Ramos (cell line): ENCODE measurements around the gene BCAP29.

Source experiments
- in situ Hi-C: fragments of 300-500 bp; cut with MboI; formaldehyde crosslinking; loops from one replicate; pipeline ENCODE4 v1.14.3; 2022; ENCODE audit warnings: low sequenced_read_pairs; ENCODE audit not compliant: unreplicated experiment

The BCAP29 gene

DNA sequence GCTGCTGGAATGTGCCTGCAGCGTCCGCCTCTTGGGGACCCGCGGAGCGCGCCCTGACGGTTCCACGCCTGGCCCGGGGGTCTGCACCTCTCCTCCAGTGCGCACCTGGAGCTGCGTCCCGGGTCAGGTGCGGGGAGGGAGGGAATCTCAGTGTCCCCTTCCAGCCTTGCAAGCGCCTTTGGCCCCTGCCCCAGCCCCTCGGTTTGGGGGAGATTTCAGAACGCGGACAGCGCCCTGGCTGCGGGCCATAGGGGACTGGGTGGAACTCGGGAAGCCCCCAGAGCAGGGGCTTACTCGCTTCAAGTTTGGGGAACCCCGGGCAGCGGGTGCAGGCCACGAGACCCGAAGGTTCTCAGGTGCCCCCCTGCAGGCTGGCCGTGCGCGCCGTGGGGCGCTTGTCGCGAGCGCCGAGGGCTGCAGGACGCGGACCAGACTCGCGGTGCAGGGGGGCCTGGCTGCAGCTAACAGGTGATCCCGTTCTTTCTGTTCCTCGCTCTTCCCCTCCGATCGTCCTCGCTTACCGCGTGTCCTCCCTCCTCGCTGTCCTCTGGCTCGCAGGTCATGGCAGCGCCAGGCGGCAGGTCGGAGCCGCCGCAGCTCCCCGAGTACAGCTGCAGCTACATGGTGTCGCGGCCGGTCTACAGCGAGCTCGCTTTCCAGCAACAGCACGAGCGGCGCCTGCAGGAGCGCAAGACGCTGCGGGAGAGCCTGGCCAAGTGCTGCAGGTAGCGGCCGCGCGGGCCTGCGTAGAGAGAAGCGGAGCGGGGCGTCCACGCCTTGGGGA is 81.2 kb downstream of the BCAP29 start:
- in situ Hi-C loops: no loop called here

DNA sequence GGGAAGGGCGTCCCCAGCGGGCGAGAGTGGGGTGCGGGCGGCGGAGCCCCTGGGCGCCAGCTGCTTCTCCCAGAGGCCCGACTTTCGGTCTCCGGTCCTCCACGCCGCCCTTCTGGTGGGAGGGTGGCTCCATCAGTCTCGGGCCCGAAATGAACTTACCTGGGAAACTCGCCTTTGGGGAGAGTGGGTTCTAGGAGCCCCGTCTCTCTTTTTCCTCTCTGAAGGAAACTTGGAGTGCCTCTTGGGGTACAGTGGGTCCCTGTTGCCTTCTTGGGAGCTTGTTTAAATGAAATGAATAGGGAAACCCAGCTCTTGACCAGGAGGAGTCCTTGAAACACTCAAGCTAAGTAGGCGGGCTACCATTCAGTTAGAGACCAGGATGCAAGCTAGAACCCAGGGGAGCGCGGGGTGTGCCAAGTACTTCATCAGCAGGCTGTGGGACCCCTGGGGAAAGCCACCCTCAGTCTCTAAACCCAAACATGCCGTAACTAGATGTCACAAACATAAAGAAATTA is 81.9 kb downstream of the BCAP29 start:
- in situ Hi-C loops: no loop called here

- in situ Hi-C loops: no loop called here
Observed at GRCh38 chr7:107663196-107663595, 83.2 kb downstream of the BCAP29 start.

GRCh38 chr7:107666790-107667189 is 86.7 kb downstream of the BCAP29 start:
- in situ Hi-C loops: no loop called here

DNA sequence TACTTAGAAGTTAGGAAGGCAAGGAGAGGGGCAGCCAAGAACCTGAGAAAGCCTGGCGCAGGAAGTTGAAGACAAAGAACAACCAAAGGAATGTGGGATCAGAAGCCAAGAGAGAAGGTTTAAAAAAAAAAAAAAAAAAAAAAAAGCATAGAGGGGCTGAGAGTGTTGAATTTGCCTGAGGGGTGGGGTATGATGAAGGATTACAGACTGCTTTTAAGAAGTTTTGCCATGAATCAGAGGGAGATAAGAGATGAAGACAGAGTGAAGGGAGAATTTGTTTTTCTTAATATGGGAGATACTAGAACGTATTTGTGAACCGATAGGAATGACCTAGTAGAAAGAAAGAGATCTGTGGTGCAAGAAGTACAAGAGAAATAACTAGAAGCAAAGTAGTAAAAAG is 87.3 kb downstream of the BCAP29 start:
- in situ Hi-C loops: no loop called here

DNA sequence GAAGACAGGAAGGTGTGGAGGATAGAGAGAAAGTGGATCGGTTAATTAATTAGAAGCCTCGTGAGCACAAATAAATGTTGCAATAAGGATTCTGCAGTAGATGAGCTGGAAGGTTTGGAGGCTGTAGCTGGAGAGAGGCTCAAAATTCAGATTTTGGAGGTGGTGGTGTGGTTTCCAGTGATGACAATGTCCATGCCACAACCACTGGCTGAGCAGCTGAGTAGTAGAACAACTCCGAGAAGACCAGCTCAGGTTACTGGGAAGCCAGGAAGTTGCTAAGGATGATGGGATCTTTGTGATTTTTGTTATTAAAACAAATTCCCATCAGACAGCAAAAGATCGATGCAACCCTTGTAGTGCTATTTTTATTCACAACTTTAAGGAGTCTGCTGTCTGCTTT is 88.2 kb downstream of the BCAP29 start:
- in situ Hi-C loops: no loop called here
